ENCODE data around the gene SP3. TPM values are rescaled to one million over a fixed set of nuclear protein-coding genes. Genes with fewer than 3 reads are reported as not detected.

The SP3 gene
- total RNA-seq, 4 donors from 2014 or later = 78.7 to 102 (median 92.2) TPM

- Histone ChIP-seq H3K27ac (replicated peaks in 1 of 4) (no peak overlapping the region), H3K9me3 (no peaks in the 10 kb centered on the region), H3K27me3 (no peaks in the 10 kb centered on the region), H3K4me1 (peaks cover 0 to 2% (median 0%) of the 10 kb centered on the region in 4 donors), H3K4me3 (no peak overlapping the region), H3K36me3 (no peaks in the 10 kb centered on the region)
- no peak for DNase-seq (ENCODE audit: extremely low spot score)
- 43% methylated on average over 2 of the region's 2 CpGs for WGBS
- intact Hi-C loops (cut with DNase I) = no loop called here
- no peak for TF ChIP-seq EP300 (IDR thresholded peaks at IDR 0.05)
- TF ChIP-seq POLR2A (IDR thresholded peaks at IDR 0.05; ENCODE audit: low read depth) = no peak
- TF ChIP-seq CTCF (IDR thresholded peaks at IDR 0.05) = no peak
- TF ChIP-seq POLR2AphosphoS5 (IDR thresholded peaks at IDR 0.05) = no peak
Measured at GRCh38 chr2:173860082-173860481, 105.1 kb downstream of the SP3 start.

GRCh38 chr2:173858291-173858731, 106.9 kb downstream of the SP3 start:
- TF ChIP-seq POLR2AphosphoS5 (IDR thresholded peaks at IDR 0.05) (no peak), EP300 (IDR thresholded peaks at IDR 0.05) (no peak), POLR2A (IDR thresholded peaks at IDR 0.05; ENCODE audit: low read depth) (no peak), CTCF (IDR thresholded peaks at IDR 0.05) (no peak)
- Histone ChIP-seq H3K4me1 (peaks cover 0 to 6% (median 0%) of the 10 kb centered on the region in 4 donors), H3K27ac (replicated peaks in 1 of 4) (no peak overlapping the region), H3K4me3 (no peak overlapping the region), H3K36me3 (no peaks in the 10 kb centered on the region), H3K27me3 (no peaks in the 10 kb centered on the region), H3K9me3 (no peaks in the 10 kb centered on the region)
- no peak for DNase-seq (ENCODE audit: extremely low spot score)
- 55% methylated on average over 10 of the region's 10 CpGs for WGBS
- intact Hi-C loops (cut with DNase I) = no loop called here

Data from esophagus muscularis mucosa (tissue), 4 donors.